PFSK-1 (cell line): ENCODE results near the gene RYR3.

Experiments used
- FOXP2 ChIP-seq: optimal IDR thresholded peaks from 2 replicates; pipeline ENCODE3; 2011; ENCODE audit warnings: borderline replicate concordance, control low read depth, inconsistent platforms; ENCODE audit not compliant: insufficient read depth; ENCODE audit errors: extremely low read length, extremely low read depth
- POLR2AphosphoS5 ChIP-seq: IDR thresholded peaks from 2 replicates; pipeline ENCODE4 v1.6.1; 2012; ENCODE audit warnings: low read depth, mild to moderate bottlenecking, control low read depth, low read length, moderate library complexity
- SIN3A ChIP-seq: IDR thresholded peaks from 2 replicates; pipeline ENCODE4 v1.6.1; 2012; ENCODE audit warnings: mild to moderate bottlenecking, low read length, moderate library complexity, borderline replicate concordance; ENCODE audit not compliant: insufficient read depth
- TAF1 ChIP-seq: IDR thresholded peaks from 2 replicates; pipeline ENCODE4 v1.6.1; 2012; ENCODE audit warnings: low read length, control low read depth, borderline replicate concordance; ENCODE audit not compliant: insufficient read depth
- TF ChIP-seq, protein P1 (sequence below), 2 experiments: IDR thresholded peaks; 2 replicates each; pipeline versions ENCODE4 v1.6.1 to v1.8.0; 2011 to 2012; ENCODE audit warnings: low read depth in 2 of 2, low read length in 2 of 2, control low read depth in 1 of 2, inconsistent platforms in 1 of 2, mild to moderate bottlenecking in 1 of 2, moderate library complexity in 1 of 2; ENCODE audit not compliant: insufficient read depth in 1 of 2

Gene RYR3

DNA sequence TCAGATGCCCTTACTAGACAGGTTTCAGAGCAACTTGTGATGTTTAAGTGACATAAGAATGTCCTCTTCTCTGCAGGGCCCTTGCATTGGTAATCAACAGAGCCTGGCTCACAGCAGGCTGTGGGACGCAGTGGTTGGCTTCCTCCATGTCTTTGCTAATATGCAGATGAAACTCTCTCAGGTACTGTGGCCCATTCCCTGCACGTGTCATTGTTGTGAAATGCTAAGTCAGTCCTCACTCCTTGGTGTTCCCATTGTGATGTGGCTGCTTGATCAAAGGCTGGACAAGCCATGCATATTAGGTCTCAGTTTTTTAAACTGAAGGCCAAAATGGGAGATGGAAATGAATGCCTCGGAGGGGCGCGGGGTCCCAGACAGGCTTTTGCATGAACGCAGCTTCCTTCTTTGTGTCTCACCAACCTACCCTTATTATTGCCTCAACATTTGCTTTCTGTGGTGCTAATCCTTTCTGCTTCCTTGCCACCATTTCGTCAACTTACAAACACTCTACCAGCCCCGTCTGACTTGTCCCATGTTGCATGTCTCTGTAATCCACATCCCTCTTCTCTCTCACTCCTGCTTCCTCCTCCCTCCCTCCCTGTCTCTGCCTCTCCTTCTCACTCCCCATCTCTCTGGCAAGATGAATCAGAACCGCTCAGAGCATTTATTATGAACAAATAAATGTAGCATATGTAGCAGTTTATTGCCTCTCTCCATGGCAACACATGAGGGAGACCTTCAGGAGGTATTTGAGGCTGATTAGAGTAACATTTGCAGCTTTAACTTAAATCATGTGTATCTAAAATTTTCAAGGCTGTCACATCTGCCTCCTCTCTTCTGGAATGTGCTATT is 524.4 kb downstream of the RYR3 start:
- TF ChIP-seq TAF1 (no peak), POLR2AphosphoS5 (no peak), SIN3A (no peak), FOXP2 (no peak)
- TF ChIP-seq, protein P1, sequence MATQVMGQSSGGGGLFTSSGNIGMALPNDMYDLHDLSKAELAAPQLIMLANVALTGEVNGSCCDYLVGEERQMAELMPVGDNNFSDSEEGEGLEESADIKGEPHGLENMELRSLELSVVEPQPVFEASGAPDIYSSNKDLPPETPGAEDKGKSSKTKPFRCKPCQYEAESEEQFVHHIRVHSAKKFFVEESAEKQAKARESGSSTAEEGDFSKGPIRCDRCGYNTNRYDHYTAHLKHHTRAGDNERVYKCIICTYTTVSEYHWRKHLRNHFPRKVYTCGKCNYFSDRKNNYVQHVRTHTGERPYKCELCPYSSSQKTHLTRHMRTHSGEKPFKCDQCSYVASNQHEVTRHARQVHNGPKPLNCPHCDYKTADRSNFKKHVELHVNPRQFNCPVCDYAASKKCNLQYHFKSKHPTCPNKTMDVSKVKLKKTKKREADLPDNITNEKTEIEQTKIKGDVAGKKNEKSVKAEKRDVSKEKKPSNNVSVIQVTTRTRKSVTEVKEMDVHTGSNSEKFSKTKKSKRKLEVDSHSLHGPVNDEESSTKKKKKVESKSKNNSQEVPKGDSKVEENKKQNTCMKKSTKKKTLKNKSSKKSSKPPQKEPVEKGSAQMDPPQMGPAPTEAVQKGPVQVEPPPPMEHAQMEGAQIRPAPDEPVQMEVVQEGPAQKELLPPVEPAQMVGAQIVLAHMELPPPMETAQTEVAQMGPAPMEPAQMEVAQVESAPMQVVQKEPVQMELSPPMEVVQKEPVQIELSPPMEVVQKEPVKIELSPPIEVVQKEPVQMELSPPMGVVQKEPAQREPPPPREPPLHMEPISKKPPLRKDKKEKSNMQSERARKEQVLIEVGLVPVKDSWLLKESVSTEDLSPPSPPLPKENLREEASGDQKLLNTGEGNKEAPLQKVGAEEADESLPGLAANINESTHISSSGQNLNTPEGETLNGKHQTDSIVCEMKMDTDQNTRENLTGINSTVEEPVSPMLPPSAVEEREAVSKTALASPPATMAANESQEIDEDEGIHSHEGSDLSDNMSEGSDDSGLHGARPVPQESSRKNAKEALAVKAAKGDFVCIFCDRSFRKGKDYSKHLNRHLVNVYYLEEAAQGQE (IDR thresholded peaks at IDR 0.05; ENCODE audit: insufficient read depth in 1 of 2, low read depth in 2 of 2, low read length in 2 of 2) = no peak

GRCh38 chr15:33837294-33837693 is 526.5 kb downstream of the RYR3 start:
- TF ChIP-seq POLR2AphosphoS5 = no peak
- no peak for TF ChIP-seq SIN3A
- no peak for TF ChIP-seq FOXP2
- TF ChIP-seq TAF1 = no peak
- TF ChIP-seq, protein P1 (IDR thresholded peaks at IDR 0.05; ENCODE audit: insufficient read depth in 1 of 2, low read depth in 2 of 2, low read length in 2 of 2) = no peak

DNA sequence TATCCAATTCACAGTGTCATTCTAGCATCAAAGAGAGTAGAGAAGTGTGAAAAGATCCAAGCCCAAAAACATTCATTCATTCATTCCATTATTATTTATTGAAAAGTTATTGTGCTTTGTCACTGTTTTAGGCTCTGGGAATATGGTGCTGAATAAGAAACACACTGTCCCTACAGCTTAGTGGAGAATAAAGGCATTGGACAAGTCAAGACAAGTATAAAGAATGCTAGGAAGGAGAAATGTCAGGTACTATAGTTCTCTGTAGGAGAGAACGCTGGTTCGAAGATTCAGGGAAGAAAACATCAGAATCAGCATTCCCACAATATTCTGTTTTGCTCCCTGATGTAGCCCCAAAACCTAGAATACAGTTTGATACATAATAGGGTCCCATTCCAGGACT is 528.8 kb downstream of the RYR3 start:
- no peak for TF ChIP-seq POLR2AphosphoS5
- TF ChIP-seq, protein P1 (IDR thresholded peaks at IDR 0.05; ENCODE audit: insufficient read depth in 1 of 2, low read depth in 2 of 2, low read length in 2 of 2) = no peak
- TF ChIP-seq TAF1 = no peak
- no peak for TF ChIP-seq SIN3A
- TF ChIP-seq FOXP2 = no peak

- TF ChIP-seq POLR2AphosphoS5 (no peak), SIN3A (no peak), TAF1 (no peak), FOXP2 (no peak)
- TF ChIP-seq, protein P1 (IDR thresholded peaks at IDR 0.05; ENCODE audit: insufficient read depth in 1 of 2, low read depth in 2 of 2, low read length in 2 of 2) = no peak
Measured at GRCh38 chr15:33840615-33841014, 529.8 kb downstream of the RYR3 start.
